NCI-H2196 (cell line): Measurements from ENCODE around the gene ADD2.

ENCODE experiments used
- DNase-seq: peaks from one replicate; lab custom pipeline; 2025; ENCODE audit not compliant: unreplicated experiment; lab: John Stamatoyannopoulos, UW

The ADD2 gene

GRCh38 chr2:70724366-70724765 lies 43.6 kb downstream of the ADD2 start:
- no peak for DNase-seq

- no peak for DNase-seq
These were observed 44.6 kb downstream of the ADD2 start for GRCh38 chr2:70723286-70723885.

- DNase-seq, result no peak
These were observed 47.9 kb downstream of the ADD2 start for GRCh38 chr2:70720124-70720523.

- DNase-seq, result no peak
These were observed 48.8 kb downstream of the ADD2 start for GRCh38 chr2:70719231-70719630.

- DNase-seq, result no peak
These were observed 49.3 kb downstream of the ADD2 start for GRCh38 chr2:70718736-70719135.

GRCh38 chr2:70718241-70718640 lies 49.8 kb downstream of the ADD2 start:
- no peak for DNase-seq

GRCh38 chr2:70717431-70718038 lies 50.5 kb downstream of the ADD2 start:
- no peak for DNase-seq

GRCh38 chr2:70716951-70717350 lies 51.0 kb downstream of the ADD2 start:
- DNase-seq, result no peak

- DNase-seq, result peak; percentile 3
These were observed 51.8 kb downstream of the ADD2 start for GRCh38 chr2:70716131-70716743.

- no peak for DNase-seq
These were observed 52.7 kb downstream of the ADD2 start for GRCh38 chr2:70715071-70715985.

- no peak for DNase-seq
These were observed 53.7 kb downstream of the ADD2 start for GRCh38 chr2:70714141-70714905.

- DNase-seq, result no peak
These were observed 55.1 kb downstream of the ADD2 start for GRCh38 chr2:70712916-70713315.

GRCh38 chr2:70711191-70711590 lies 56.8 kb downstream of the ADD2 start:
- no peak for DNase-seq

- DNase-seq, result no peak
These were observed 57.8 kb downstream of the ADD2 start for GRCh38 chr2:70710038-70710690.

- no peak for DNase-seq
These were observed 58.5 kb downstream of the ADD2 start for GRCh38 chr2:70709275-70710037.

- DNase-seq, result no peak
These were observed 59.4 kb downstream of the ADD2 start for GRCh38 chr2:70708376-70709199.

- DNase-seq, result no peak
These were observed 60.3 kb downstream of the ADD2 start for GRCh38 chr2:70707706-70708105.

- DNase-seq, result no peak
These were observed 61.8 kb downstream of the ADD2 start for GRCh38 chr2:70706026-70706795.
